Uterus (tissue), 4 donors: ENCODE measurements around the gene INKA1. TPM values are rescaled to one million over a fixed set of nuclear protein-coding genes. Genes with fewer than 3 reads are reported as not detected.
A peak's percentile ranks its signal among the peaks of the same experiment; 100 is the strongest.
"Not testable (repeated sequence)": the region's sequence is repeated elsewhere in the genome, so short reads cannot be mapped to it uniquely, and the experiment has no call there.

ENCODE experiments used
- DNase-seq, 2 donors: peaks; one replicate each; pipeline ENCODE4 v3.0.0-alpha.2; 2019 to 2020
- H3K27ac ChIP-seq, 2 donors: fragments of 200-600 bp; sonication (generic); 1 replicate in 1 of 2; 2 replicates in 1 of 2; pipeline ENCODE4 v1.5.1; 2016 to 2018
- H3K27me3 ChIP-seq, 2 donors: fragments of 200-600 bp; sonication (generic); one replicate each; pipeline ENCODE4 v1.5.1; 2018 to 2019; ENCODE audit warnings: control low read depth in 1 of 2
- H3K36me3 ChIP-seq, 2 donors: fragments of 200-600 bp; sonication (generic); one replicate each; pipeline ENCODE4 v1.5.1; 2019; ENCODE audit warnings: control low read depth in 1 of 2
- H3K4me1 ChIP-seq, 2 donors: fragments of 200-600 bp; sonication (generic); one replicate each; pipeline ENCODE4 v1.5.1; 2018 to 2019; ENCODE audit warnings: control low read depth in 1 of 2
- H3K4me3 ChIP-seq, 2 donors: fragments of 200-600 bp; sonication (generic); 1 replicate in 1 of 2; 2 replicates in 1 of 2; pipeline ENCODE4 v1.5.1; 2018 to 2019; ENCODE audit warnings: mild to moderate bottlenecking in 1 of 2
- H3K9me3 ChIP-seq, 2 donors: fragments of 200-600 bp; sonication (generic); one replicate each; pipeline ENCODE4 v1.5.1; 2019; ENCODE audit warnings: control low read depth in 1 of 2
- POLR2A ChIP-seq, 2 donors: fragments of 450-650 bp; IDR thresholded peaks; one replicate each; pipeline ENCODE4 v1.6.1; 2016; ENCODE audit warnings: antibody characterized with exemption in 2 of 2, mild to moderate bottlenecking in 1 of 2, moderate library complexity in 1 of 2
- intact Hi-C: fragments of 100-400 bp; cut with DNase I; formaldehyde crosslinking; loops from one replicate; pipeline ENCODE4 v1.15.1; 2023; ENCODE audit warnings: low total_unique reads
- total RNA-seq, 4 donors: library from RNA; depleted of rRNA in 3 of 4; stranded (reverse); fragments of >200 nt in 3 of 4; gene quantifications; one replicate each; pipeline versions ENCODE4 v1.1.0 to v1.2.4, GENCODE V29; 2014 to 2023
- TF ChIP-seq, protein P1 (sequence below), 4 experiments: fragments of 200-600 bp in 2 of 4; fragments of 450-650 bp in 2 of 4; sonication (generic) in 2 of 4; IDR thresholded peaks; one replicate each; pipeline ENCODE4 v1.5.1; 2016 to 2019; ENCODE audit warnings: antibody characterized with exemption in 4 of 4, mild to moderate bottlenecking in 2 of 4, moderate library complexity in 1 of 4
- donor health status: DM: yes; HTN: yes; CAD: no.

The INKA1 gene
- total RNA-seq, 4 donors from 2014 or later = 3.1 to 16.7 (median 6.6) TPM

GRCh38 chr3:49781415-49782199 lies 21.5 kb upstream of the INKA1 start:
- DNase-seq = no peak
- no peaks in the 10 kb centered on the region for H3K36me3 ChIP-seq
- H3K9me3 ChIP-seq = no peaks in the 10 kb centered on the region
- H3K27ac ChIP-seq = no peak overlapping the region
- no peak overlapping the region for H3K4me3 ChIP-seq
- intact Hi-C loops = no loop called here
- peaks cover 0 to 14% of the 10 kb centered on the region in 2 donors for H3K4me1 ChIP-seq
- no peaks in the 10 kb centered on the region for H3K27me3 ChIP-seq
- TF ChIP-seq, protein P1, sequence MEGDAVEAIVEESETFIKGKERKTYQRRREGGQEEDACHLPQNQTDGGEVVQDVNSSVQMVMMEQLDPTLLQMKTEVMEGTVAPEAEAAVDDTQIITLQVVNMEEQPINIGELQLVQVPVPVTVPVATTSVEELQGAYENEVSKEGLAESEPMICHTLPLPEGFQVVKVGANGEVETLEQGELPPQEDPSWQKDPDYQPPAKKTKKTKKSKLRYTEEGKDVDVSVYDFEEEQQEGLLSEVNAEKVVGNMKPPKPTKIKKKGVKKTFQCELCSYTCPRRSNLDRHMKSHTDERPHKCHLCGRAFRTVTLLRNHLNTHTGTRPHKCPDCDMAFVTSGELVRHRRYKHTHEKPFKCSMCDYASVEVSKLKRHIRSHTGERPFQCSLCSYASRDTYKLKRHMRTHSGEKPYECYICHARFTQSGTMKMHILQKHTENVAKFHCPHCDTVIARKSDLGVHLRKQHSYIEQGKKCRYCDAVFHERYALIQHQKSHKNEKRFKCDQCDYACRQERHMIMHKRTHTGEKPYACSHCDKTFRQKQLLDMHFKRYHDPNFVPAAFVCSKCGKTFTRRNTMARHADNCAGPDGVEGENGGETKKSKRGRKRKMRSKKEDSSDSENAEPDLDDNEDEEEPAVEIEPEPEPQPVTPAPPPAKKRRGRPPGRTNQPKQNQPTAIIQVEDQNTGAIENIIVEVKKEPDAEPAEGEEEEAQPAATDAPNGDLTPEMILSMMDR (IDR thresholded peaks at IDR 0.05) = no peak
- no peak for TF ChIP-seq POLR2A (IDR thresholded peaks at IDR 0.05)

GRCh38 chr3:49782277-49782676 lies 20.8 kb upstream of the INKA1 start:
- H3K4me3 ChIP-seq, DNase-seq, intact Hi-C loops, H3K36me3 ChIP-seq, H3K27ac ChIP-seq, H3K27me3 ChIP-seq, H3K9me3 ChIP-seq: not testable (repeated sequence)
- H3K4me1 ChIP-seq = peaks cover 0 to 14% of the 10 kb centered on the region in 2 donors

GRCh38 chr3:49785565-49786356 lies 17.3 kb upstream of the INKA1 start:
- no peaks in the 10 kb centered on the region for H3K36me3 ChIP-seq
- DNase-seq = peak in 1 of 2 donors; percentile 35
- no peaks in the 10 kb centered on the region for H3K9me3 ChIP-seq
- H3K27ac ChIP-seq = peak overlapping the region; percentile 98
- H3K27me3 ChIP-seq = no peaks in the 10 kb centered on the region
- no peak for TF ChIP-seq POLR2A (IDR thresholded peaks at IDR 0.05)
- TF ChIP-seq, protein P1 (IDR thresholded peaks at IDR 0.05) = no peak
- intact Hi-C loops = no loop called here
- H3K4me3 ChIP-seq = peak overlapping the region; percentile 89 to 95
- H3K4me1 ChIP-seq = peaks cover 0 to 10% of the 10 kb centered on the region in 2 donors

DNA sequence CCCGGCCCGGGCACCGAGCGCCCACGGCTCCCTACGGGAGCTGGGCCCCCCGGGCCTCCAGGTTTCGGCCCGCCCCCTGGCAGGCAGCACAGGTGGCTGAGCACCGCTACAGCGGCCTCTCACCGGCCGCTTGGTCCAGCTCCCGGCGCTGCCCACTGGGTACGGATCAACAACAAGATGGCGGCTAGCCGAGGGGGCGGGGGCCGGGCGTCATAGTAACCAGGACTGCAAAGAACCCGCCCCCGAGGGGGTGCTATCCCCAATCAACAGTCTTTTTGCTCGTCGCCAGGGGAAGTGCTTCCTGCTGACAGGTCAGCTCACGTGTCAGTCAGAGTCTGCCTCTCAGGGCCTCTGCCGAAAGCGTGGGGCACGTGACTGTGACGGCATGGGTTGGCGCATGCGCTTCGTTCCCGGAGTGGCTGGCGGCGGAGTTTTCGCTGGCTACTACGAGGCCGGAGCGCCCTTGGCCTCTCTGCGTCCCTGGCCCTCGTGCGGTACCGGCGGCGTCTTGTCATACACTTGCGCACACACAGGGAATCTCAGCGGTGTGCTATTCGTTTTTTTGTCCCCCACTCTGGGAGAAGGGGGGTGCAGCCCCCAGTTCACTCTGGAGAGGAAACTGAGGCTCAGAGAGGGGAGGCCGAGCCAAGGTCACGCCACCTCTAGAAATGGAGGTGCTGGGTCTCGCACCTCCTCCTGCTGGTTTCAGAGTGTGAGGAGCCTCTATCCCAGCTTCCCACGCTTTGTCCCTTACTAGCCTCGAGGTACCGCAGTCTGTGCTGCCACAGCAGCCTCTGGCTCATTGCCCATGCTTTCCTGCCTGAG lies 16.5 kb upstream of the INKA1 start, which contains the start of gene IP6K1:
TSS of gene IP6K1 (minus strand) at position 186 of the 825 bp plus-strand sequence. CDS start 38,502 bp downstream, outside the sequence.
- intact Hi-C loops = no loop called here
- peak within 1 kb of the TSS; percentile 89 to 95 for H3K4me3 ChIP-seq
- peaks cover 0 to 10% of the 10 kb centered on the region in 2 donors for H3K4me1 ChIP-seq
- H3K9me3 ChIP-seq = no peaks in the 10 kb centered on the region
- TF ChIP-seq, protein P1 (IDR thresholded peaks at IDR 0.05) = peak in 1 of 4 experiments; percentile 19
- TF ChIP-seq POLR2A (IDR thresholded peaks at IDR 0.05) = peak; percentile 75 to 88
- H3K27ac ChIP-seq = peak within 1 kb of the TSS; percentile 98
- no peaks in the 10 kb centered on the region for H3K27me3 ChIP-seq
- DNase-seq = peak; percentile 100
- H3K36me3 ChIP-seq = no peaks in the 10 kb centered on the region

- Histone ChIP-seq H3K4me1 (peaks cover 0 to 10% of the 10 kb centered on the region in 2 donors), H3K9me3 (no peaks in the 10 kb centered on the region), H3K27me3 (no peaks in the 10 kb centered on the region), H3K36me3 (no peaks in the 10 kb centered on the region), H3K4me3 (peak overlapping the region; percentile 32 to 95), H3K27ac (peak overlapping the region; percentile 98)
- intact Hi-C loops = no loop called here
- DNase-seq = no peak
- TF ChIP-seq, protein P1 (IDR thresholded peaks at IDR 0.05) = no peak
- no peak for TF ChIP-seq POLR2A (IDR thresholded peaks at IDR 0.05)
Measured at GRCh38 chr3:49787182-49787464, 15.9 kb upstream of the INKA1 start.
